Measurements from ENCODE around the gene CYS1. TPM values are rescaled to one million over a fixed set of nuclear protein-coding genes. Genes with fewer than 3 reads are reported as not detected.
A peak's percentile ranks its signal among the peaks of the same experiment; 100 is the strongest.

The CYS1 gene
- total RNA-seq, 4 donors from 2014 or later = 1.1 to 7.4 (median 2.0) TPM

DNA sequence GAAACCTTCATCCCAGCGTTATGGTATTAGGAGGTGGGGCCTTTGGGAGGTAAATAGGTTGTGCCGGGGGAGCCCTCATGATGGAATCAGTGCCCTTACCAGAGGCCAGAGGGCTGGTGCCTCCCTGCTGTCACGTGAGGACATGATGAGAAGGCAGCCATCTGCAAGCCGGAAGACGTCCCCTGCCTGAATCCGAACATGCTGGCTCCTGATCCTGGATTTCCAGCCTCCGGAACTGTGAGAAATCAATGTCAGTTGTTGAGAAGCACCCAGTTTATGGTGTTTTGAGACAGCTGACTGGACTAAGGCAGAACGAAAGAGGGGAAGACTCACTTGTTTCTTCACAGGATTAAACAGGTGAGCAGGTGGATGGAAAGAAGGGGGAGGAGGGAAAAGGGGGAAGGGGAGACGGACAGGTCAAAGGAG lies 49.9 kb downstream of the CYS1 start:
- Histone ChIP-seq H3K4me3 (no peak overlapping the region), H3K27me3 (no peaks in the 10 kb centered on the region), H3K9me3 (no peaks in the 10 kb centered on the region), H3K36me3 (no peaks in the 10 kb centered on the region), H3K4me1 (peaks cover 7 to 14% (median 13%) of the 10 kb centered on the region in 4 donors), H3K27ac (no peak overlapping the region)
- DNase-seq = no peak
- in situ Hi-C loops (cut with MboI; ENCODE audit: low pct_ligation_motif_present in 1 of 4, low pct_unique_long_range_greater_than_20kb in 1 of 4, low sequenced_read_pairs in 3 of 4) (no loop called here), intact Hi-C loops (cut with DNase I; ENCODE audit: low total_unique reads) (no loop called here)
- TF ChIP-seq POLR2AphosphoS5 (IDR thresholded peaks at IDR 0.05) = no peak
- TF ChIP-seq POLR2A (IDR thresholded peaks at IDR 0.05) = no peak
- TF ChIP-seq, protein P1, sequence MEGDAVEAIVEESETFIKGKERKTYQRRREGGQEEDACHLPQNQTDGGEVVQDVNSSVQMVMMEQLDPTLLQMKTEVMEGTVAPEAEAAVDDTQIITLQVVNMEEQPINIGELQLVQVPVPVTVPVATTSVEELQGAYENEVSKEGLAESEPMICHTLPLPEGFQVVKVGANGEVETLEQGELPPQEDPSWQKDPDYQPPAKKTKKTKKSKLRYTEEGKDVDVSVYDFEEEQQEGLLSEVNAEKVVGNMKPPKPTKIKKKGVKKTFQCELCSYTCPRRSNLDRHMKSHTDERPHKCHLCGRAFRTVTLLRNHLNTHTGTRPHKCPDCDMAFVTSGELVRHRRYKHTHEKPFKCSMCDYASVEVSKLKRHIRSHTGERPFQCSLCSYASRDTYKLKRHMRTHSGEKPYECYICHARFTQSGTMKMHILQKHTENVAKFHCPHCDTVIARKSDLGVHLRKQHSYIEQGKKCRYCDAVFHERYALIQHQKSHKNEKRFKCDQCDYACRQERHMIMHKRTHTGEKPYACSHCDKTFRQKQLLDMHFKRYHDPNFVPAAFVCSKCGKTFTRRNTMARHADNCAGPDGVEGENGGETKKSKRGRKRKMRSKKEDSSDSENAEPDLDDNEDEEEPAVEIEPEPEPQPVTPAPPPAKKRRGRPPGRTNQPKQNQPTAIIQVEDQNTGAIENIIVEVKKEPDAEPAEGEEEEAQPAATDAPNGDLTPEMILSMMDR (IDR thresholded peaks at IDR 0.05) = no peak
- TF ChIP-seq EP300 (IDR thresholded peaks at IDR 0.05; ENCODE audit: low read depth) = no peak
- WGBS, 2 donors (ENCODE audit: low coverage in 1 of 2) = 29 to 39% methylated on average over 2 to 9 of the region's 9 CpGs

- TF ChIP-seq EP300 (IDR thresholded peaks at IDR 0.05; ENCODE audit: low read depth) (no peak), POLR2AphosphoS5 (IDR thresholded peaks at IDR 0.05) (no peak), POLR2A (IDR thresholded peaks at IDR 0.05) (no peak)
- TF ChIP-seq, protein P1 (IDR thresholded peaks at IDR 0.05) = no peak
- Histone ChIP-seq H3K9me3 (no peaks in the 10 kb centered on the region), H3K27me3 (no peaks in the 10 kb centered on the region), H3K4me1 (peaks cover 7 to 14% (median 12%) of the 10 kb centered on the region in 4 donors), H3K4me3 (no peak overlapping the region), H3K27ac (peak overlapping the region in 2 of 4 donors; percentile 31 to 43), H3K36me3 (no peaks in the 10 kb centered on the region)
- 66% methylated on average over 7 of the region's 7 CpGs; no CpG with 5 or more reads in 1 of the 2 donors for WGBS, 2 donors (ENCODE audit: low coverage in 1 of 2)
- intact Hi-C loops (cut with DNase I; ENCODE audit: low total_unique reads) = no loop called here
- DNase-seq = no peak
- in situ Hi-C loops (cut with MboI; ENCODE audit: low pct_ligation_motif_present in 1 of 4, low pct_unique_long_range_greater_than_20kb in 1 of 4, low sequenced_read_pairs in 3 of 4) = no loop called here
These were observed 50.4 kb downstream of the CYS1 start for GRCh38 chr2:10029875-10030223.

- TF ChIP-seq, protein P1 (IDR thresholded peaks at IDR 0.05) = no peak
- TF ChIP-seq POLR2A (IDR thresholded peaks at IDR 0.05) = peak; percentile 28
- in situ Hi-C loops (cut with MboI; ENCODE audit: low pct_ligation_motif_present in 1 of 4, low pct_unique_long_range_greater_than_20kb in 1 of 4, low sequenced_read_pairs in 3 of 4) = no loop called here
- H3K4me3 ChIP-seq = no peak overlapping the region
- peaks cover 7 to 14% (median 12%) of the 10 kb centered on the region in 4 donors for H3K4me1 ChIP-seq
- peak; percentile 64 for DNase-seq
- no peaks in the 10 kb centered on the region for H3K9me3 ChIP-seq
- H3K36me3 ChIP-seq = no peaks in the 10 kb centered on the region
- H3K27ac ChIP-seq = peak overlapping the region; percentile 31 to 56 (median 39)
- intact Hi-C loops (cut with DNase I; ENCODE audit: low total_unique reads) = no loop called here
- no peaks in the 10 kb centered on the region for H3K27me3 ChIP-seq
- 0 to 32% methylated on average over 1 to 20 of the region's 26 CpGs for WGBS, 2 donors (ENCODE audit: low coverage in 1 of 2)
These were observed 51.0 kb downstream of the CYS1 start for GRCh38 chr2:10028988-10029874.

GRCh38 chr2:10028407-10028987 lies 51.7 kb downstream of the CYS1 start:
- Histone ChIP-seq H3K4me3 (no peak overlapping the region), H3K27me3 (no peaks in the 10 kb centered on the region), H3K27ac (peak overlapping the region in 2 of 4 donors; percentile 4 to 43), H3K36me3 (no peaks in the 10 kb centered on the region), H3K4me1 (peaks cover 7 to 14% (median 12%) of the 10 kb centered on the region in 4 donors), H3K9me3 (no peaks in the 10 kb centered on the region)
- no peak for DNase-seq
- WGBS, 2 donors (ENCODE audit: low coverage in 1 of 2) = 89 to 92% methylated on average over 2 to 16 of the region's 16 CpGs
- intact Hi-C loops (cut with DNase I; ENCODE audit: low total_unique reads) (no loop called here), in situ Hi-C loops (cut with MboI; ENCODE audit: low pct_ligation_motif_present in 1 of 4, low pct_unique_long_range_greater_than_20kb in 1 of 4, low sequenced_read_pairs in 3 of 4) (no loop called here)
- TF ChIP-seq POLR2AphosphoS5 (IDR thresholded peaks at IDR 0.05) = no peak
